ENCODE results near the gene CCDC7. TPM values are rescaled to one million over a fixed set of nuclear protein-coding genes. Genes with fewer than 3 reads are reported as not detected.

Gene CCDC7
- polyA plus RNA-seq, 1 of the 3 experiments (the other 2 are of a cell fraction) = 0.44 TPM

GRCh38 chr10:32415361-32415760, 30.6 kb upstream of the CCDC7 start (continued):
- no peak for TF ChIP-seq IRF3 (IDR thresholded peaks at IDR 0.05; ENCODE audit: low read depth, low read length)
- TF ChIP-seq, protein P1, sequence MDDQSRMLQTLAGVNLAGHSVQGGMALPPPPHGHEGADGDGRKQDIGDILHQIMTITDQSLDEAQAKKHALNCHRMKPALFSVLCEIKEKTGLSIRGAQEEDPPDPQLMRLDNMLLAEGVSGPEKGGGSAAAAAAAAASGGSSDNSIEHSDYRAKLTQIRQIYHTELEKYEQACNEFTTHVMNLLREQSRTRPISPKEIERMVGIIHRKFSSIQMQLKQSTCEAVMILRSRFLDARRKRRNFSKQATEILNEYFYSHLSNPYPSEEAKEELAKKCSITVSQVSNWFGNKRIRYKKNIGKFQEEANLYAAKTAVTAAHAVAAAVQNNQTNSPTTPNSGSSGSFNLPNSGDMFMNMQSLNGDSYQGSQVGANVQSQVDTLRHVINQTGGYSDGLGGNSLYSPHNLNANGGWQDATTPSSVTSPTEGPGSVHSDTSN (IDR thresholded peaks at IDR 0.05) = no peak
- TF ChIP-seq MEF2A (IDR thresholded peaks at IDR 0.05; ENCODE audit: borderline replicate concordance, low read depth) = no peak
- TF ChIP-seq, protein P2, sequence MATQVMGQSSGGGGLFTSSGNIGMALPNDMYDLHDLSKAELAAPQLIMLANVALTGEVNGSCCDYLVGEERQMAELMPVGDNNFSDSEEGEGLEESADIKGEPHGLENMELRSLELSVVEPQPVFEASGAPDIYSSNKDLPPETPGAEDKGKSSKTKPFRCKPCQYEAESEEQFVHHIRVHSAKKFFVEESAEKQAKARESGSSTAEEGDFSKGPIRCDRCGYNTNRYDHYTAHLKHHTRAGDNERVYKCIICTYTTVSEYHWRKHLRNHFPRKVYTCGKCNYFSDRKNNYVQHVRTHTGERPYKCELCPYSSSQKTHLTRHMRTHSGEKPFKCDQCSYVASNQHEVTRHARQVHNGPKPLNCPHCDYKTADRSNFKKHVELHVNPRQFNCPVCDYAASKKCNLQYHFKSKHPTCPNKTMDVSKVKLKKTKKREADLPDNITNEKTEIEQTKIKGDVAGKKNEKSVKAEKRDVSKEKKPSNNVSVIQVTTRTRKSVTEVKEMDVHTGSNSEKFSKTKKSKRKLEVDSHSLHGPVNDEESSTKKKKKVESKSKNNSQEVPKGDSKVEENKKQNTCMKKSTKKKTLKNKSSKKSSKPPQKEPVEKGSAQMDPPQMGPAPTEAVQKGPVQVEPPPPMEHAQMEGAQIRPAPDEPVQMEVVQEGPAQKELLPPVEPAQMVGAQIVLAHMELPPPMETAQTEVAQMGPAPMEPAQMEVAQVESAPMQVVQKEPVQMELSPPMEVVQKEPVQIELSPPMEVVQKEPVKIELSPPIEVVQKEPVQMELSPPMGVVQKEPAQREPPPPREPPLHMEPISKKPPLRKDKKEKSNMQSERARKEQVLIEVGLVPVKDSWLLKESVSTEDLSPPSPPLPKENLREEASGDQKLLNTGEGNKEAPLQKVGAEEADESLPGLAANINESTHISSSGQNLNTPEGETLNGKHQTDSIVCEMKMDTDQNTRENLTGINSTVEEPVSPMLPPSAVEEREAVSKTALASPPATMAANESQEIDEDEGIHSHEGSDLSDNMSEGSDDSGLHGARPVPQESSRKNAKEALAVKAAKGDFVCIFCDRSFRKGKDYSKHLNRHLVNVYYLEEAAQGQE (IDR thresholded peaks at IDR 0.05; ENCODE audit: low read depth, low read length) = no peak
- no peak for TF ChIP-seq EZH2phosphoT487 (IDR thresholded peaks at IDR 0.05; ENCODE audit: borderline replicate concordance, low read depth)
- no peak for TF ChIP-seq GABPA (IDR thresholded peaks at IDR 0.05; ENCODE audit: low read depth)
- no peak for TF ChIP-seq RAD21 (IDR thresholded peaks at IDR 0.05; ENCODE audit: low read length)
- TF ChIP-seq SIN3A (IDR thresholded peaks at IDR 0.05; ENCODE audit: borderline replicate concordance, low read depth, low read length) = no peak
- no peak for TF ChIP-seq CTCF (IDR thresholded peaks at IDR 0.05)
- TF ChIP-seq TCF12 (IDR thresholded peaks at IDR 0.05) = no peak
- TF ChIP-seq, protein P3, sequence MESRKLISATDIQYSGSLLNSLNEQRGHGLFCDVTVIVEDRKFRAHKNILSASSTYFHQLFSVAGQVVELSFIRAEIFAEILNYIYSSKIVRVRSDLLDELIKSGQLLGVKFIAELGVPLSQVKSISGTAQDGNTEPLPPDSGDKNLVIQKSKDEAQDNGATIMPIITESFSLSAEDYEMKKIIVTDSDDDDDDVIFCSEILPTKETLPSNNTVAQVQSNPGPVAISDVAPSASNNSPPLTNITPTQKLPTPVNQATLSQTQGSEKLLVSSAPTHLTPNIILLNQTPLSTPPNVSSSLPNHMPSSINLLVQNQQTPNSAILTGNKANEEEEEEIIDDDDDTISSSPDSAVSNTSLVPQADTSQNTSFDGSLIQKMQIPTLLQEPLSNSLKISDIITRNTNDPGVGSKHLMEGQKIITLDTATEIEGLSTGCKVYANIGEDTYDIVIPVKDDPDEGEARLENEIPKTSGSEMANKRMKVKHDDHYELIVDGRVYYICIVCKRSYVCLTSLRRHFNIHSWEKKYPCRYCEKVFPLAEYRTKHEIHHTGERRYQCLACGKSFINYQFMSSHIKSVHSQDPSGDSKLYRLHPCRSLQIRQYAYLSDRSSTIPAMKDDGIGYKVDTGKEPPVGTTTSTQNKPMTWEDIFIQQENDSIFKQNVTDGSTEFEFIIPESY (IDR thresholded peaks at IDR 0.05; ENCODE audit: borderline replicate concordance, low read depth) = no peak
- peak; percentile 77 for TF ChIP-seq GATA2 (CRISPR knock-in tag; IDR thresholded peaks at IDR 0.05)
- TF ChIP-seq NRF1 (IDR thresholded peaks at IDR 0.05; ENCODE audit: low read depth, low read length) = no peak
- TF ChIP-seq RFX5 (IDR thresholded peaks at IDR 0.05; ENCODE audit: low read length) = no peak
- no peak for TF ChIP-seq TEAD4 (IDR thresholded peaks at IDR 0.05; ENCODE audit: borderline replicate concordance, insufficient read depth)
- no peak for TF ChIP-seq ELF1 (IDR thresholded peaks at IDR 0.05)
- no peak for TF ChIP-seq RXRA (IDR thresholded peaks at IDR 0.05; ENCODE audit: borderline replicate concordance, low read depth)
- TF ChIP-seq FOSL2 (IDR thresholded peaks at IDR 0.05; ENCODE audit: borderline replicate concordance, low read depth) = no peak
- no peak for TF ChIP-seq NFIC (IDR thresholded peaks at IDR 0.05; ENCODE audit: borderline replicate concordance)

All from SK-N-SH (cell line).